K562 (cell line): Measurements from ENCODE around the gene SMIM41. TPM values are rescaled to one million over a fixed set of nuclear protein-coding genes. Genes with fewer than 3 reads are reported as not detected.

Experiments used
- ADNP ChIP-seq: fragments of 200-800 bp; sonication (Bioruptor generic); IDR thresholded peaks from 2 replicates; pipeline ENCODE4 v1.6.1; 2016; ENCODE audit warnings: missing genetic modification characterization, missing compliant biosample characterization
- CSDE1 ChIP-seq, 2 experiments: fragments of 450-650 bp; IDR thresholded peaks; 2 replicates each; pipeline ENCODE4 v1.6.1; 2016; ENCODE audit warnings: mild to moderate bottlenecking in 1 of 2
- CTBP1 ChIP-seq: fragments of 450-650 bp; IDR thresholded peaks from 2 replicates; pipeline ENCODE4 v1.6.1; 2016; ENCODE audit warnings: borderline replicate concordance
- EHMT2 ChIP-seq: fragments of 450-650 bp; IDR thresholded peaks from 2 replicates; pipeline ENCODE4 v1.6.1; 2018; ENCODE audit warnings: antibody characterized with exemption
- ERF ChIP-seq: fragments of 450-650 bp; formaldehyde crosslinking; IDR thresholded peaks from 2 replicates; pipeline ENCODE4 v1.4.0; 2020; ENCODE audit warnings: mild to moderate bottlenecking, mixed read lengths
- JUN ChIP-seq, 2 experiments: sonication (generic) in 1 of 2; formaldehyde crosslinking in 1 of 2; IDR thresholded peaks; 2 replicates each; pipeline versions ENCODE4 v1.6.1 to v1.8.0; 2012 to 2022; ENCODE audit warnings: borderline replicate concordance in 2 of 2, mild to moderate bottlenecking in 2 of 2, improper control_type of control experiment in 1 of 2, low read depth in 1 of 2, low read length in 1 of 2, missing genetic modification reagents in 1 of 2
- KDM1A ChIP-seq, 2 experiments: fragments of 450-650 bp; IDR thresholded peaks; 2 replicates each; pipeline ENCODE4 v1.6.1; 2016; ENCODE audit warnings: mild to moderate bottlenecking in 2 of 2
- RBM22 ChIP-seq: fragments of 200-400 bp; formaldehyde crosslinking; IDR thresholded peaks from 2 replicates; pipeline ENCODE4 v1.6.1; 2018; ENCODE audit warnings: low read length, low read depth; ENCODE audit not compliant: poor library complexity, severe bottlenecking
- ZBTB8A ChIP-seq: fragments of 450-650 bp; IDR thresholded peaks from 2 replicates; pipeline ENCODE4 v1.6.1; 2018; ENCODE audit warnings: mild to moderate bottlenecking, moderate library complexity; ENCODE audit not compliant: partially characterized antibody
- ZFPM2 ChIP-seq: fragments of 250-450 bp; sonication (Bioruptor Pico); IDR thresholded peaks from 2 replicates; pipeline ENCODE4 v1.5.1; 2022; ENCODE audit warnings: mild to moderate bottlenecking
- ZNF561 ChIP-seq: fragments of 450-650 bp; formaldehyde crosslinking; conservative IDR thresholded peaks from 2 replicates; pipeline ENCODE4 v1.4.0; 2020; ENCODE audit warnings: mild to moderate bottlenecking, moderate library complexity
- polyA plus RNA-seq, 8 experiments: library from polyadenylated mRNA; depleted of rRNA in 4 of 8; stranded (reverse) in 5 of 8; unstranded in 3 of 8; fragments of >200 nt; fragmentation: Nextera tagmentation in 2 of 8; fragmentation: Illumina TruSeq in 1 of 8; extraction: Ambion mirVana in 2 of 8; extraction: Trizol in 1 of 8; gene quantifications; 2 replicates each; pipeline versions ENCODE4 v1.2.1 to v1.2.3, GENCODE V29; 2011 to 2014; ENCODE audit warnings: inconsistent platforms in 1 of 8, missing spikeins in 1 of 8
- total RNA-seq, 7 experiments: library from RNA; depleted of rRNA in 6 of 7; stranded (reverse); fragments of >200 nt in 6 of 7; fragmentation: Illumina TruSeq in 2 of 7; extraction: Trizol in 2 of 7; gene quantifications; 2 replicates each; pipeline versions ENCODE4 v1.2.1 to v1.2.3, GENCODE V29; 2011 to 2021; ENCODE audit warnings: low replicate concordance in 1 of 7
- TF ChIP-seq, protein P1 (sequence below), 2 experiments: fragments of 250-450 bp in 1 of 2; fragments of 450-650 bp in 1 of 2; sonication (Bioruptor Pico) in 1 of 2; IDR thresholded peaks; 2 replicates each; pipeline versions ENCODE4 v1.6.1 to v1.8.0; 2016 to 2021; ENCODE audit warnings: mild to moderate bottlenecking in 2 of 2, moderate library complexity in 2 of 2, missing compliant biosample characterization in 1 of 2, missing genetic modification characterization in 1 of 2
- TF ChIP-seq, protein P2 (sequence below): fragments of 250-450 bp; sonication (Bioruptor Pico); IDR thresholded peaks from 2 replicates; pipeline ENCODE4 v1.6.1; 2021; ENCODE audit warnings: mild to moderate bottlenecking
- TF ChIP-seq, protein P3 (sequence below), 3 experiments: fragments of 200-800 bp in 1 of 3; sonication (Bioruptor generic) in 1 of 3; sonication (generic) in 1 of 3; formaldehyde crosslinking in 1 of 3; IDR thresholded peaks; 2 replicates each; pipeline versions ENCODE4 v1.6.1 to v1.8.0; 2016 to 2022; ENCODE audit warnings: mild to moderate bottlenecking in 2 of 3, missing compliant biosample characterization in 2 of 3, missing genetic modification characterization in 2 of 3, missing genetic modification reagents in 1 of 3
- TF ChIP-seq, protein P4 (sequence below): fragments of 250-450 bp; sonication (Bioruptor Pico); IDR thresholded peaks from 2 replicates; pipeline ENCODE4 v1.4.0; 2020; ENCODE audit warnings: mild to moderate bottlenecking

The SMIM41 gene
- total and polyA plus RNA-seq, 9 of the 15 experiments (the other 6 are each of a cell fraction or from before 2014, with no cell fraction given), result not detected

DNA sequence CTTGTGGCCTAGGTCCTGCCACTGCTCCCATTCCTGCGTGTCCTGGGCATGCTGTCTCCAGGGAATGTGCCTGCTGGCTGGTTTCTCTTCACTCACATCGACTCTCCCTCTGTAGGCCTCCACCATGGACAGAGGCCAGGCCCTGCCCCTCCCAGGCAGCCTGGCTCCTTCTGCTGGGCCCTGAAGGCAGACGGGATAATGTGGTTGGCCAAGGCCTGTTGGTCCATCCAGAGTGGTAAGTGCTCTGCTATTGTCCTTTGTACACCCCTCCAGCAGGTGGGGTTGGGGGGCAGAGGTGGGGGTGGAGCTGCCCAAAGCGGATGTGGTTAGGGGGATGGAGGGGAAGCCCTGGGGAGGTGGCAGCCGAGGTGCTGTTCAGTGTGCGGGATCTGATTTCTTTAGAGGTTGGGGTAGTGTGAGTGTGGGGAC lies 37.8 kb upstream of the SMIM41 start (continued):
- TF ChIP-seq, protein P1, sequence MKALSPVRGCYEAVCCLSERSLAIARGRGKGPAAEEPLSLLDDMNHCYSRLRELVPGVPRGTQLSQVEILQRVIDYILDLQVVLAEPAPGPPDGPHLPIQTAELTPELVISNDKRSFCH (CRISPR knock-in tag; IDR thresholded peaks at IDR 0.05), result no peak
- TF ChIP-seq, protein P1 (tag; IDR thresholded peaks at IDR 0.05), result no peak
- TF ChIP-seq ZNF561, result no peak
- no peak for TF ChIP-seq ZFPM2 (CRISPR knock-in tag)
- TF ChIP-seq EHMT2, result peak; percentile 82
- TF ChIP-seq JUN (IDR thresholded peaks at IDR 0.05; ENCODE audit: borderline replicate concordance, low read depth, low read length), result no peak
- no peak for TF ChIP-seq JUN (CRISPR knock-in tag; IDR thresholded peaks at IDR 0.05; ENCODE audit: borderline replicate concordance)
- TF ChIP-seq, protein P2, sequence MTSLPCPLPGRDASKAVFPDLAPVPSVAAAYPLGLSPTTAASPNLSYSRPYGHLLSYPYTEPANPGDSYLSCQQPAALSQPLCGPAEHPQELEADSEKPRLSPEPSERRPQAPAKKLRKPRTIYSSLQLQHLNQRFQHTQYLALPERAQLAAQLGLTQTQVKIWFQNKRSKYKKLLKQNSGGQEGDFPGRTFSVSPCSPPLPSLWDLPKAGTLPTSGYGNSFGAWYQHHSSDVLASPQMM (CRISPR knock-in tag), result no peak
- no peak for TF ChIP-seq ERF
- peak; percentile 33; the same call in 1 of the 2 replicates for TF ChIP-seq CTBP1
- no peak for TF ChIP-seq CSDE1 (IDR thresholded peaks at IDR 0.05)
- TF ChIP-seq ZBTB8A, result no peak
- TF ChIP-seq, protein P3, sequence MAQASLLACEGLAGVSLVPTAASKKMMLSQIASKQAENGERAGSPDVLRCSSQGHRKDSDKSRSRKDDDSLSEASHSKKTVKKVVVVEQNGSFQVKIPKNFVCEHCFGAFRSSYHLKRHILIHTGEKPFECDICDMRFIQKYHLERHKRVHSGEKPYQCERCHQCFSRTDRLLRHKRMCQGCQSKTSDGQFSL (CRISPR knock-in tag; IDR thresholded peaks at IDR 0.05), result peak; percentile 56; the same call in 1 of the 2 replicates
- TF ChIP-seq, protein P3 (tag; IDR thresholded peaks at IDR 0.05), result no peak
- no peak for TF ChIP-seq RBM22
- TF ChIP-seq KDM1A (IDR thresholded peaks at IDR 0.05), result no peak
- TF ChIP-seq, protein P4, sequence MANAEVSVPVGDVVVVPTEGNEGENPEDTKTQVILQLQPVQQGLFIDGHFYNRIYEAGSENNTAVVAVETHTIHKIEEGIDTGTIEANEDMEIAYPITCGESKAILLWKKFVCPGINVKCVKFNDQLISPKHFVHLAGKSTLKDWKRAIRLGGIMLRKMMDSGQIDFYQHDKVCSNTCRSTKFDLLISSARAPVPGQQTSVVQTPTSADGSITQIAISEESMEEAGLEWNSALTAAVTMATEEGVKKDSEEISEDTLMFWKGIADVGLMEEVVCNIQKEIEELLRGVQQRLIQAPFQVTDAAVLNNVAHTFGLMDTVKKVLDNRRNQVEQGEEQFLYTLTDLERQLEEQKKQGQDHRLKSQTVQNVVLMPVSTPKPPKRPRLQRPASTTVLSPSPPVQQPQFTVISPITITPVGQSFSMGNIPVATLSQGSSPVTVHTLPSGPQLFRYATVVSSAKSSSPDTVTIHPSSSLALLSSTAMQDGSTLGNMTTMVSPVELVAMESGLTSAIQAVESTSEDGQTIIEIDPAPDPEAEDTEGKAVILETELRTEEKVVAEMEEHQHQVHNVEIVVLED, result no peak
- no peak for TF ChIP-seq ADNP (tag)
